Fibroblast of lung (primary cell): ENCODE measurements around the gene DLGAP4. TPM values are rescaled to one million over a fixed set of nuclear protein-coding genes. Genes with fewer than 3 reads are reported as not detected.
A peak's percentile ranks its signal among the peaks of the same experiment; 100 is the strongest.

ENCODE experiments used
- DNase-seq, 2 donors: peaks; one replicate each; pipeline versions ENCODE4 v3.0.0 to v3.0.0-alpha.2; 2010; ENCODE audit warnings: low read depth in 2 of 2
- H2AFZ ChIP-seq: 2 replicates; pipeline ENCODE4 v1.5.1; 2012; ENCODE audit warnings: low read length, control low read depth, inconsistent platforms
- H3K27ac ChIP-seq: 2 replicates; pipeline ENCODE4 v1.5.1; 2011; ENCODE audit warnings: low read length, control low read depth; ENCODE audit not compliant: insufficient read depth
- H3K27me3 ChIP-seq: 2 replicates; pipeline ENCODE4 v1.5.1; 2011; ENCODE audit warnings: mild to moderate bottlenecking, low read length; ENCODE audit not compliant: control insufficient read depth, insufficient read depth
- H3K36me3 ChIP-seq: 2 replicates; pipeline ENCODE4 v1.5.1; 2011; ENCODE audit warnings: low read length; ENCODE audit not compliant: control insufficient read depth, insufficient read depth
- H3K4me1 ChIP-seq: 2 replicates; pipeline ENCODE4 v1.5.1; 2011; ENCODE audit warnings: low read length; ENCODE audit not compliant: control insufficient read depth, insufficient read depth; ENCODE audit errors: extremely low read depth
- H3K4me2 ChIP-seq: 2 replicates; pipeline ENCODE4 v1.5.1; 2011; ENCODE audit warnings: low read length, control low read depth; ENCODE audit not compliant: insufficient read depth; ENCODE audit errors: extremely low read depth
- H3K4me3 ChIP-seq, 4 experiments: fragments of 200-600 bp in 1 of 4; sonication (generic) in 1 of 4; replicated peaks in 1 of 4; 2 replicates each; pipeline ENCODE4 v1.5.1; 2011 to 2016; ENCODE audit warnings: low read length in 4 of 4, low read depth in 3 of 4, mild to moderate bottlenecking in 3 of 4, control low read depth in 2 of 4, inconsistent platforms in 1 of 4, mixed read lengths in 1 of 4; ENCODE audit not compliant: insufficient read depth in 1 of 4; ENCODE audit errors: control extremely low read depth in 1 of 4
- H3K79me2 ChIP-seq: 2 replicates; pipeline ENCODE4 v1.5.1; 2012; ENCODE audit warnings: mild to moderate bottlenecking, low read length, inconsistent platforms; ENCODE audit not compliant: control insufficient read depth, insufficient read depth
- H3K9ac ChIP-seq: 2 replicates; pipeline ENCODE4 v1.5.1; 2011; ENCODE audit warnings: mild to moderate bottlenecking, low read length, control low read depth; ENCODE audit not compliant: insufficient read depth
- H3K9me3 ChIP-seq: 2 replicates; pipeline ENCODE4 v1.5.1; 2012; ENCODE audit warnings: low read depth, low read length; ENCODE audit not compliant: control insufficient read depth, insufficient read depth
- H4K20me1 ChIP-seq: 2 replicates; pipeline ENCODE4 v1.5.1; 2011; ENCODE audit warnings: low read length; ENCODE audit not compliant: control insufficient read depth, insufficient read depth; ENCODE audit errors: extremely low read depth
- CTCF ChIP-seq, 2 donors: IDR thresholded peaks in 1 of 2; conservative IDR thresholded peaks in 1 of 2; 1 replicate in 1 of 2; 2 replicates in 1 of 2; pipeline ENCODE4 v1.5.1; 2011 to 2012; ENCODE audit warnings: low read length in 2 of 2, control low read depth in 1 of 2, inconsistent platforms in 1 of 2, low read depth in 1 of 2, mild to moderate bottlenecking in 1 of 2
- EZH2 ChIP-seq: IDR thresholded peaks from 2 replicates; pipeline ENCODE4 v1.5.1; 2012; ENCODE audit warnings: low read length, control low read depth, mild to moderate bottlenecking; ENCODE audit errors: missing control alignments
- polyA plus RNA-seq, 2 donors: library from polyadenylated mRNA; depleted of rRNA in 1 of 2; stranded (reverse) in 1 of 2; unstranded in 1 of 2; fragments of >200 nt; gene quantifications; 2 replicates each; pipeline ENCODE4 v1.2.1, GENCODE V29; 2011 to 2012; ENCODE audit warnings: missing spikeins in 1 of 2
- total RNA-seq: library from RNA; depleted of rRNA; stranded (reverse); fragments of >200 nt; gene quantifications from 2 replicates; pipeline ENCODE4 v1.2.1, GENCODE V29; 2014

The DLGAP4 gene
- total and polyA plus RNA-seq, 2 donors (not counting 1 experiment from before 2014, with no cell fraction given) = 25.9 to 26.9 TPM

- Histone ChIP-seq H3K9me3 (no peaks in the 10 kb centered on the region), H3K27ac (no peak overlapping the region), H3K4me1 (peaks cover 11% of the 10 kb centered on the region), H4K20me1 (no peaks in the 10 kb centered on the region), H3K9ac (no peak overlapping the region), H3K36me3 (peaks cover 31% of the 10 kb centered on the region), H3K4me3 (no peak overlapping the region), H3K4me2 (no peak overlapping the region), H3K27me3 (no peaks in the 10 kb centered on the region), H3K79me2 (peaks cover 47% of the 10 kb centered on the region), H2AFZ (no peak overlapping the region)
- DNase-seq = peak in 1 of 2 donors; percentile 74
- TF ChIP-seq CTCF (conservative IDR thresholded peaks at IDR 0.05 in 1 of 2, IDR thresholded peaks at IDR 0.05 in 1 of 2; ENCODE audit: low read depth in 1 of 2, low read length in 2 of 2) (no peak), EZH2 (no peak)
Measured at GRCh38 chr20:36497856-36498255, 191.7 kb downstream of the DLGAP4 start.

- Histone ChIP-seq H3K79me2 (peaks cover 40% of the 10 kb centered on the region), H4K20me1 (no peaks in the 10 kb centered on the region), H3K4me1 (peaks cover 8% of the 10 kb centered on the region), H2AFZ (no peak overlapping the region), H3K4me3 (no peak overlapping the region), H3K9me3 (no peaks in the 10 kb centered on the region), H3K27ac (no peak overlapping the region), H3K9ac (no peak overlapping the region), H3K36me3 (peaks cover 31% of the 10 kb centered on the region), H3K4me2 (no peak overlapping the region), H3K27me3 (no peaks in the 10 kb centered on the region)
- TF ChIP-seq EZH2 (no peak), CTCF (conservative IDR thresholded peaks at IDR 0.05 in 1 of 2, IDR thresholded peaks at IDR 0.05 in 1 of 2; ENCODE audit: low read depth in 1 of 2, low read length in 2 of 2) (no peak)
- no peak for DNase-seq
Measured at GRCh38 chr20:36498386-36499179, 192.4 kb downstream of the DLGAP4 start.

- no peak overlapping the region for H3K27ac ChIP-seq
- H4K20me1 ChIP-seq = no peaks in the 10 kb centered on the region
- no peak overlapping the region for H2AFZ ChIP-seq
- no peak overlapping the region for H3K4me2 ChIP-seq
- TF ChIP-seq EZH2 (no peak), CTCF (conservative IDR thresholded peaks at IDR 0.05 in 1 of 2, IDR thresholded peaks at IDR 0.05 in 1 of 2; ENCODE audit: low read depth in 1 of 2, low read length in 2 of 2) (no peak)
- no peak overlapping the region for H3K9ac ChIP-seq
- H3K9me3 ChIP-seq = no peaks in the 10 kb centered on the region
- no peak overlapping the region for H3K4me3 ChIP-seq
- H3K27me3 ChIP-seq = no peaks in the 10 kb centered on the region
- peaks cover 31% of the 10 kb centered on the region for H3K36me3 ChIP-seq
- H3K4me1 ChIP-seq = peaks cover 3% of the 10 kb centered on the region
- H3K79me2 ChIP-seq = peaks cover 38% of the 10 kb centered on the region
- DNase-seq = no peak
Measured at GRCh38 chr20:36499211-36499610, 193.1 kb downstream of the DLGAP4 start.
